GM12801 (cell line): ENCODE results near the gene C11orf42.

Source experiments
- CTCF ChIP-seq: IDR thresholded peaks from one replicate; pipeline ENCODE4 v1.5.1; 2011; ENCODE audit warnings: control low read depth; ENCODE audit not compliant: insufficient read length; ENCODE audit errors: extremely low read depth

The C11orf42 gene

GRCh38 chr11:6205366-6205765 lies at the start of gene C11orf42:
Gene C11orf42 (plus strand): TSS chr11:6205557. CDS start chr11:6205616, 59 bp downstream.
- TF ChIP-seq CTCF, result no peak

- no peak for TF ChIP-seq CTCF
These were observed 48.6 kb upstream of the C11orf42 start for GRCh38 chr11:6156628-6157359.

GRCh38 chr11:6170226-6170625 lies 35.1 kb upstream of the C11orf42 start, which contains the start of gene OR52B2:
Gene OR52B2 (minus strand): TSS chr11:6170326. CDS start chr11:6170326, 0 bp downstream.
- TF ChIP-seq CTCF, result no peak

- TF ChIP-seq CTCF, result no peak
These were observed 29.9 kb upstream of the C11orf42 start for GRCh38 chr11:6175440-6175839.

GRCh38 chr11:6191742-6192141 lies 13.6 kb upstream of the C11orf42 start:
- no peak for TF ChIP-seq CTCF

- no peak for TF ChIP-seq CTCF
These were observed 11.2 kb upstream of the C11orf42 start for GRCh38 chr11:6194065-6194581.

GRCh38 chr11:6196396-6196795 lies 9.0 kb upstream of the C11orf42 start:
- no peak for TF ChIP-seq CTCF
